HG03135 (cell line): ENCODE measurements around the gene COL27A1.

Source experiments
- ATAC-seq: cut with Tn5 transposase; IDR thresholded peaks from one replicate; pipeline ENCODE4 v1.9.1; 2021; ENCODE audit warnings: mild to moderate bottlenecking, moderate library complexity; ENCODE audit not compliant: unreplicated experiment

Gene COL27A1

DNA sequence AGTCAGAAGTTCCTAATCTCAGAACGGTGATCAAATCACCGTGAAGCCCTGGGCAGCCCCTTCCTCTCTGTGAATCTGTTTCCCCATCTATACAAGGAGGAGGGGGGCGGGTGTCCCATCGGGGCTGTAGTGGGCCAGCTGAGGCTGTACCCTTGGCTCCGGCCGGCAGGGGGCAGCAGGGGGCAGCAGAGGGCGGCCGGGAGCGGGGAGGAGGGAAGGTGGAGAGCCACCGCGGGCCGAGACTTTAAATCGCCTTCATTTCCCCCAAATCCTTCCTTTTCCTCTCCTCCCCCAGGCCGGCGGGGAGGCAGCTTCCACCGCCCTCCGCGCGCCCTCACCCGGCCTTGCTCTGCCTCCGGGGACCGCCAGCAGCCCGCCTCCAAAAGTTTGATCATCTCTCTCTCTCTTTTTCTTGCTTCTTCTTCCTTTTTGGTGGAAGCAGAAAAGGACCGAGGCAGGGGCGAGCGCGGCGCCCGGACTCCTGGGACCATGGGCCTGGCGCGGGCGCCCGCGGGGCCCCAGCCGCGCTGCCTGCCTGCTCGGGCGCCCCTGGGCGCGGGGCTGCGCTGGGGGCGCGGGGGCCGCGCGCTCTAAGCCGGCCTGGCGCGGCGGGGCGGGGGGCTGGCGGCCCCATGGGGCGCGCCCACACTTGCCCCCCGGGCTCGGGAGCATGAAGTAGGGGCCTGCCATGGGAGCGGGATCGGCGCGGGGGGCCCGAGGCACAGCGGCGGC, at the start of gene COL27A1:
COL27A1 (plus strand) TSS at position 275 of the 732 bp plus-strand sequence; CDS start at position 689, 414 bp downstream.
- peak; percentile 85 for ATAC-seq

GRCh38 chr9:114107286-114108001, 47.9 kb upstream of the COL27A1 start:
- no peak for ATAC-seq

DNA sequence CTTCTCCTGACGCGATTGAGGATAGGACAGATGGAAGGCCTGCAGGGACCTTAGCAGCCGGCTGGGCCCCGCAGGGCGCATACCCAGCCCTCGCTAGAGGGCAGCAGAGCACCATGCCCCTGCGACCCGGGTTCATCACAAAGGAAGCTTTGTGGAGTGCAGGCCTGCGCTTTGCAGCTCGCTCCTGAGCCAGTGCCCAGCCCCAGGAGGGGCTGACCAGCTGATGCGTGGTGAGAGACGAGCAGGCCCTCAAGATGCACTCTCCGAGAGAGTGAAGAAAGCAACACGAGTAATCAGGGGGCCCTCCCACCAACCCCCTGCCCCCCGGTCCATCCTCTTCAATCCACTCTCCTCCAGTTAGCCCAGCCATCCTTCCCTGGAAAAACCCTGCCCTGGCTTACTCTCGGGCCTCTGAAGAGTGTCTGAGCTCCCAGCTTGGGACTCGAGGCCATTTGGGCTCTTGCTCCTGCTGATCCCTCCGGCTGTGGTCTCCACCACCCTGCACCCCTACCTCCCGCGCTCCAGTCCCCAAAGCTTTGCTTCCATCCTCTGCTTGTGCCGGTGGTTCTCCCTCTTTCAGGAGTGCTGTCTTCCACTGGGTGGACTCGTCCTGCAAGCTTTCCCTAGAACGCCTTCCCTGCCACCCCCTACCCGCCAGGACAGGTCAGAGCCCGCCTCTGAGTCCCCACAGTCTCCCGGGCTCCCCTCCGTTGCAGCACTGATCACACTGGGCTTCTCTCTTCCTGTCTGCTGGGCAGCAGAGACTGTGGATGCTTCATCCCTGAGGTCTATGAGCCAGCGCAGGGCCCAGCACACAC, 47.1 kb upstream of the COL27A1 start:
- ATAC-seq, result no peak

GRCh38 chr9:114109124-114109523, 46.2 kb upstream of the COL27A1 start:
- ATAC-seq, result no peak

DNA sequence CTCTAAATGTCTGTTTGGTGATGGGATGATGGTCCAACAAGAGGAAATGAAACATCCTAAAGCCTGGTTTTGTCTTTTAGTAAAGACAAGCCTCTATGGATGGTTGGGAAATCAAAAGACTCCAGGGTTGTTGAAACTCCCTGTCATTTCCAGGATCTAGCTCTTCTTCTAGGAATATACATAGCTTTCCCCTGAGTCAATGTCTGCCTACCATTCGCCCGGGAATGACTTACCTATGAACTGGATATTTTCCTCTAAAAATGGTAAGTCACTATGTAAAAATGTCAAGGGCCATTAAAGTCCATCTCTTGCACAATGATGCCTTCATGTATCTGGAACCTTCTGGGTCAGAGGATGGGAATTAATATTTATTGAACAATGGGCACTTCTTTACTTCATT, 45.2 kb upstream of the COL27A1 start:
- ATAC-seq, result no peak

GRCh38 chr9:114112325-114112724, 43.0 kb upstream of the COL27A1 start:
- ATAC-seq, result no peak

DNA sequence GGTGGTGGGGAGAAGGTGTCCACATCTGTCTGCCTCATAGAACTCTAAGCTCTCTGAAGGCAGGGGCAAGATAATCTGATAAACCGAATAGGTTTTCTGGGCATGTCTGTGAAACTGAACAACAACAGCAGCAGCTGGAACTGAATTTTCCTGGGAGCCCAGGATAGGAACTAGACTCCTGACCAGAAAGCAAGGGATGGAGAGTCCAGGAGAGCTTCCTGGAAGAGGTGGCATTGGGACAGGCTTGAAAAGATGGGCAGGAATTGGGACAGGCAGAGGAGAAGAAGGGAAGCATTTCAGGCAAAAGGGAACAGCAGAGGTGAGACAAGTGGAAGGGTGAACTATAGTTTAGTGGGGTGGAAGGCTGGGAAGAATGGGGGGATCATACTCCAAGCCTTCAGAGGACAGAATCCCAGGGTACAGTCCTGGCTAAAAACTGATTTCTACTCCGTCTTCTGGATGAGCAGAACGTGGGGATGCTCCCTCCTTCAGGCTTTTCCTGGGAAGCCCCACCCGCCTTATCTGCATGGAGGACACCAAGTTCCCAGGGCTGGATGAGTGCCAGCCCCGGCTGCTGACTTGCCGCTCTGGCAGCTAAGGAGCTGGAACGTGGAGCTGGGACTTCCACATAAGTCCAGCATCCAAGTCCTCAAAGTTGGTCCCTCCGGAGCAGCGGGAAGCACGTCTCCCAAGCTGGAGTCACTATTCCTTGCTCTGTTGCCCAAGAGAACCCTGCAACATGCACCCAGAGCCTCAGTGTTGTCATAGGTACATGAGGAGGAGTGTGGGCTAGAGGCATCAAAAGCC, 42.4 kb upstream of the COL27A1 start:
- no peak for ATAC-seq

- ATAC-seq, result no peak
These were observed 41.0 kb upstream of the COL27A1 start for GRCh38 chr9:114114364-114114763.

GRCh38 chr9:114115654-114116125, 39.6 kb upstream of the COL27A1 start:
- ATAC-seq, result no peak

DNA sequence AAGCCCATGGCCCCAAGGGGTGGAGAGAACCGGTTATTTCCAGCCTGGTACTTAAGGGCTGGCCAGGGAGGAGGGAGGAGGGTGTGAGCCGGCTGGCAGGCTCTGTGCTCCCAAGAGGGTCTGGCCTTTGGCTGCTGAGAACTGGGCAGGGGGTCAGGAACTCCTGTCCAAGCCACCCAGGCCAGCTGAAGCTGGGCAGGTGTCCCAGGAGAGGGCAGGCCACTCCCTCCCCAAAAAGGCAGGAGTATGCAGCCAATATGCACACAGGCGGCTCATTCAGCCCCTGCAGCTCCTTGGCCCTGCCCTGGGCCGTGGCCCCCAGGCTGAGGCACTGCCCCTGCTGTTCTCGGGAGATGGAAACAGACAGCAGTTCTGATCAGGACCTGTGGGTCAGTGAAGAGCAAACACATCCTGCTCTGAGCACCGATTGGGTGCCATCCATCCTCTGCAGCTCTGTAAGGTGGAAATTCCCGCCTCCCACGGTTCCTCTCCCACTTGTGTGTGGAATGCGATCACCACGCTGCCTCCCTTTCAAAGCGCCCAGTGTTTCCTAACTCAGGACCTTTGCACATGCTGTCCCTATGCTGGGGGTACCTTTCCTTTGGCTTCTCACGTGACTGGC, 39.1 kb upstream of the COL27A1 start:
- no peak for ATAC-seq

GRCh38 chr9:114117614-114117995, 37.7 kb upstream of the COL27A1 start:
- ATAC-seq, result no peak

DNA sequence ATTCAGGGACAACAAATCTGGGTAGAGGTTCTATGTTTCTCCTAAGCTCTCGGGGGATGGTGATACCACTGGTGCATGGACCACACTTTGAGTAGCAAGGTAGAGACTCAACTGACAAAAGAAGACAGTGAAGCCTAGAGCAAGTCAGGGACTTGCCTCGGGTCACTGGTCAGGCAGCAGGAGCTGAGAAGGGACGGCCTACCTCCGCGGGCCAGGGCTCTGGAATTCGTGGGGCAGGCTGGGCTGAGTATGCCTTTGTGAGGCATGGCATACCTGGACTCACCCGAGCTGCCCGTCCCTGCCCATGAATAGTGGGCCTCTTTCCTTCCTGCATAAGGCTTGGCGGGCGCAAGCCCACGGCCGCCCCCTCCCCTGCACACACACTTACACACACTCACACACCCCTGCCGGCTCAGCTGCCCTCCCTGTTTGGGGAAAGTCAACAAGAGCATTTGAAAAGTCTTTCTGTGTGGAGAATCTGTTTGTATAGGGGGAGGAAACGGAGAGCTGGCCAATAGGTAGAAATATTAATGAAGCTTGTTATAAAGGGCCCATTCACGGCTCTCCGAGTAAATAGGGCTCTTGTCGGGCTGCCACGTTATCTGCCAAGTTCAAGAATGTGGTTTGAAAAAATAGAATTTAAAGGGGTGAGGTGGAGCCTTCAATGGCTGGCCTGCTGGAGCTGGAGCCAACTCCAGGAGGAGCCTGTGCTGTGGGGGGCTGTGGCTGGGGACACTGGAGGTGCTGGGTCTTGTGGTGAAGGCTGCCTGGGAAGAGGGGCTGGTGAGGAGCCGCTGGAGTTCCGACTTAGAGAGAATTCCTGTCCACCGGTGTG, 37.1 kb upstream of the COL27A1 start:
- ATAC-seq, result no peak

DNA sequence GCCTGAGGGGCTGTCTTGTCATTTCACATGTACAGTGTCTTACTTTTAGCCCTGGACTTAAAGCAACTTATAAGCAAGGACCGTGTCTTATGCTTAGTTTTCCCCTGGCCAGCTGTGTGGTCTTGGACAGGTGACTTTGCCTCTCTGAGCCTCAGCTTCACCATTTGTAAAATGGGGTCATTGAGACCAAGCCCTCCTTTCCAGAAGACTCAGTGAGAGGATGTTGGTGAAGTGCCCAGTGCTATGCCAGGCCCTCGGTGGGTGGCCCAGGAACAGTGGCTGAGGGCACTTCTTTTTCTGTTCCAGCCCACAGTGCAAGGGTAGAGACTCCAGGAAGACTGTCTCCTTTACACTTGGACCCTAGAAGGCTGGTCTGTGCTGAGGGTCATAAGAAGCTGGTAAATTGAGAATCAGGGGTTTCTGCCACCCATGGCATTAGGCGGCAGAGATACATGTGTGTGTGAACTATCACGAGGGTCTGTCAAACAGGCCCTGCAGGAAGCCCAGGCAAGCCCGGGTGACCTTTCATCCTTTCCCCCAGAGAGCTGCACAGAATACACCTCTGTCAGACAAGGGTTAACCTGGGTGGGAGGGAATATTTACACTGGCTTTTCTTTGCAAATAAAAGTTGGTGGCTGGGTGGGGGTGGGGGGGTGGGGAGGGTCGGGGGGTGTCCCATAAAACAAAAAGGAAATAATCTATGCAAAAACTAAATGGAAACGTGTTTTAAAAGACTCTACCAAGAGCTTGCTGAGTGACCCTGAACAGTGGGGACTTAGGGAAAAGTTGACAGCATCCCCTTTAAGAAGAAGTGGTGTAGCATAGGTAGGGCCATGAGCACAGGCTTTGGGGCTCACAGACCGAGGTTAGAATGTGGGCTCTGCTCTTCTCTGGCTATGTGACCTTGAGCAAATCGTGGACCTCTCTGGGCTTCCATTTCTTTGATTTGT, 35.8 kb upstream of the COL27A1 start:
- ATAC-seq, result no peak

GRCh38 chr9:114120192-114121014, 34.9 kb upstream of the COL27A1 start:
- ATAC-seq, result no peak

DNA sequence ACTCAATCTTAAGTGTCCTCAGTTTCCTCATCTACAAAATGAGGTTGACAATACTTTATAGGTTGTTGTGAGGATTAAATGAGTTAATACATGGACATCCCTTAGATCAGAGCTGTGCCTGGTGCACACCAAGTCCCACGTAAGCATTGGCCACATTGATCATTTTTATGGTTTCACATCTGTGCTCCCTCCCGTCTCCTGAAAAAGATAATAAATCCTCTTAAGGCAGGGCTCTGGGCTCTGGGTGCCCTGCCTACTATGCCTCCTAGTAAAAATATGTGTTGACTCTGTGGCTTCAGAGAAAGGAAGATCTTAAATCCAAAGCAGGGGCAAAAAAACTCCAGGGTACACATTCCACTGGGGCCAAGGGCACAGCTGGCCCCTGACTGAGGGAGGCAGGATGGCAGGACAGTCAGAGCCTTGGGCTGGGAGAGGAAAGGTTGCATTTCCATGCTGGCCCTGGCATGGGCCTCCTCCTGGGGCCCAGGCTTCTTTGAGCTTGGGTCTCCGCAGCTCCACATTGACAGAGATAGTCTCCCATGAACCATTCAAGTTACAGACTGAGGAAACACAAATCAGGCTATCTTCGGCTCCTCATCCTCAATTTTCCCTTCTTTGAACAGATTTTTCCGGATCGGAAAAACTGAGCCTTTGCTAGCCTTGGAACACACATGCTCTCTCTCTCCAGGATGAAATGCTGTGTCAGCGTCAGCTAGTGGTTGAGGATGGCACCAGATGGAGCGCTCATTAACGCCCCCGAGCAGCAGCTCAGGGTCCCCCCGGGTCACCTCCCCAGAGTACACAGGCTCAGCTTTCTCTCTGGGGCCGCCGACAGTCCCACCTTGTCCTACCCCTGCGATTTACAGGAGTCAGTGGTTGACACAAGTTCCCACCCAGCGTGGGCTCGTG, 33.9 kb upstream of the COL27A1 start:
- ATAC-seq, result no peak
